Heart right ventricle (tissue), 16 donors: ENCODE data around the gene INTS15. TPM values are rescaled to one million over a fixed set of nuclear protein-coding genes. Genes with fewer than 3 reads are reported as not detected.
A peak's percentile ranks its signal among the peaks of the same experiment; 100 is the strongest.
"Not testable (repeated sequence)": the region's sequence is repeated elsewhere in the genome, so short reads cannot be mapped to it uniquely, and the experiment has no call there.

Experiments
- ATAC-seq, 8 donors: fragments of 200-7000 bp; cut with Tn5 transposase; one replicate each; pipeline ENCODE4 v1.9.1; 2020; ENCODE audit warnings: mild to moderate bottlenecking in 8 of 8, moderate library complexity in 8 of 8, moderate number of reproducible peaks in 1 of 8
- DNase-seq, 2 donors: peaks; one replicate each; pipeline ENCODE4 v3.0.0-alpha.2; 2020
- H3K27ac ChIP-seq, 10 donors: fragments of 200-600 bp; sonication (generic) in 2 of 10; one replicate each; pipeline versions ENCODE4 v1.5.0 to v1.8.0; 2020 to 2022; ENCODE audit warnings: mild to moderate bottlenecking in 3 of 10
- H3K27me3 ChIP-seq, 7 donors: fragments of 200-600 bp; one replicate each; pipeline ENCODE4 v1.8.0; 2021 to 2022; ENCODE audit warnings: mild to moderate bottlenecking in 2 of 7
- H3K36me3 ChIP-seq, 9 donors: fragments of 200-600 bp; sonication (generic) in 1 of 9; one replicate each; pipeline versions ENCODE4 v1.5.0 to v1.8.0; 2020 to 2022; ENCODE audit warnings: mild to moderate bottlenecking in 2 of 9
- H3K4me1 ChIP-seq, 9 donors: fragments of 200-600 bp; sonication (generic) in 1 of 9; one replicate each; pipeline versions ENCODE4 v1.5.0 to v1.8.0; 2020 to 2022; ENCODE audit warnings: mild to moderate bottlenecking in 4 of 9
- H3K4me3 ChIP-seq, 10 donors: fragments of 200-600 bp; sonication (generic) in 2 of 10; one replicate each; pipeline versions ENCODE4 v1.5.0 to v1.8.0; 2020 to 2022; ENCODE audit warnings: mild to moderate bottlenecking in 7 of 10, moderate library complexity in 2 of 10
- H3K9me3 ChIP-seq, 11 donors: fragments of 200-600 bp in 10 of 11; sonication (generic) in 2 of 11; one replicate each; pipeline versions ENCODE4 v1.5.0 to v1.8.0; 2013 to 2022; ENCODE audit warnings: mild to moderate bottlenecking in 2 of 11, control low read depth in 1 of 11, moderate library complexity in 1 of 11
- WGBS, 2 donors: extraction: QIAGEN DNeasy Blood & Tissue Kit; methylation state at CpG; one replicate each; pipeline ENCODE4 v1.1.7; 2013; ENCODE audit warnings: inconsistent platforms in 1 of 2; 5-methylcytosine and 5-hydroxymethylcytosine counted together
- intact Hi-C, 10 donors: fragments of 100-400 bp; cut with DNase I; formaldehyde crosslinking; loops; one replicate each; pipeline versions ENCODE4 v1.11.1 to v1.14.2; 2022
- polyA plus RNA-seq, 2 donors: library from polyadenylated mRNA; stranded (reverse); fragments of 200-250 nt; gene quantifications; one replicate each; pipeline ENCODE4 v1.2.3, GENCODE V29; 2013
- total RNA-seq, 10 donors: library from RNA; stranded (reverse); fragmentation: NEBNext Ultra II Directional in 3 of 10; extraction: Animal tissue kit (Norgen Biotek cat#: 25700) in 3 of 10; gene quantifications; one replicate each; pipeline versions ENCODE4 v1.2.1 to v1.2.4, GENCODE V29; 2021 to 2023
- TF ChIP-seq, protein P1 (sequence below), 9 donors: fragments of 200-600 bp; sonication (generic) in 2 of 9; IDR thresholded peaks; one replicate each; pipeline versions ENCODE4 v1.5.0 to v1.8.0; 2021 to 2022; ENCODE audit warnings: antibody characterized with exemption in 9 of 9, mild to moderate bottlenecking in 5 of 9, moderate library complexity in 1 of 9
- donor health status: Arrhythmogenic right ventricular cardiomyopathy.
- donor health status: ischemic (EF 13 %, LVEDD 7.1; RV severe dilation, severe dysfunction).
- donor health status: healthy with polysubstance abuse.
- donor health status: DM: no; HTN: yes; CAD: no.
- donor health status: DM: no; HTN: no; CAD: no.
- donor health status: ischemic (EF 25% LVEDD 6.9; RV normal size, moderate dysfunction).
- donor health status: ischemic (EF 25% LVEDD 5.7; RV mildly dilated, moderate dysfunction).
- donor health status: healthy.
- donor health status: DM: yes; HTN: yes; CAD: no.
- donor health status: Ischemic cardiomyopathy.
- donor health status: ischemic (EF 35%, LVEDD 5.7; RV mildly dilated, moderate dysfunction).
- donor health status: nonischemic (EF 11% LVEDD 7.7; RV severe dilation, severe dysfunction).
- donor health status: DM: yes; HTN: yes; CAD: no.
- donor health status: PGD.
- donor health status: ischemic (EF 29% LVEDD 5.4; RV normal size, mild dysfunction).
- donor health status: nonischemic (EF 23%, LVEDD 6.1; RV moderate dilation, normal function).

INTS15 gene
- total and polyA plus RNA-seq, 12 donors: 9.8 to 22.0 (median 13.4) TPM

- WGBS, 2 donors: 60 to 62% methylated on average over 7 of the region's 7 CpGs
- no peak overlapping the region for H3K4me3 ChIP-seq
- no peak overlapping the region for H3K27ac ChIP-seq
- ATAC-seq: no peak
- peaks cover 0 to 9% (median 0%) of the 10 kb centered on the region in 7 donors for H3K27me3 ChIP-seq
- intact Hi-C loops: loop anchor here in 1 of 10 donors (10.0 kb wide), 1 partner anchor 56 kb away; no protein-coding TSS in a partner anchor
- peaks cover 0 to 2% (median 0%) of the 10 kb centered on the region in 9 donors for H3K4me1 ChIP-seq
- no peak for DNase-seq
- H3K9me3 ChIP-seq: no peaks in the 10 kb centered on the region
- TF ChIP-seq, protein P1, sequence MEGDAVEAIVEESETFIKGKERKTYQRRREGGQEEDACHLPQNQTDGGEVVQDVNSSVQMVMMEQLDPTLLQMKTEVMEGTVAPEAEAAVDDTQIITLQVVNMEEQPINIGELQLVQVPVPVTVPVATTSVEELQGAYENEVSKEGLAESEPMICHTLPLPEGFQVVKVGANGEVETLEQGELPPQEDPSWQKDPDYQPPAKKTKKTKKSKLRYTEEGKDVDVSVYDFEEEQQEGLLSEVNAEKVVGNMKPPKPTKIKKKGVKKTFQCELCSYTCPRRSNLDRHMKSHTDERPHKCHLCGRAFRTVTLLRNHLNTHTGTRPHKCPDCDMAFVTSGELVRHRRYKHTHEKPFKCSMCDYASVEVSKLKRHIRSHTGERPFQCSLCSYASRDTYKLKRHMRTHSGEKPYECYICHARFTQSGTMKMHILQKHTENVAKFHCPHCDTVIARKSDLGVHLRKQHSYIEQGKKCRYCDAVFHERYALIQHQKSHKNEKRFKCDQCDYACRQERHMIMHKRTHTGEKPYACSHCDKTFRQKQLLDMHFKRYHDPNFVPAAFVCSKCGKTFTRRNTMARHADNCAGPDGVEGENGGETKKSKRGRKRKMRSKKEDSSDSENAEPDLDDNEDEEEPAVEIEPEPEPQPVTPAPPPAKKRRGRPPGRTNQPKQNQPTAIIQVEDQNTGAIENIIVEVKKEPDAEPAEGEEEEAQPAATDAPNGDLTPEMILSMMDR (IDR thresholded peaks at IDR 0.05): no peak
- no peaks in the 10 kb centered on the region for H3K36me3 ChIP-seq
These were observed 18.6 kb upstream of the INTS15 start for GRCh38 chr7:6571160-6571779.

DNA sequence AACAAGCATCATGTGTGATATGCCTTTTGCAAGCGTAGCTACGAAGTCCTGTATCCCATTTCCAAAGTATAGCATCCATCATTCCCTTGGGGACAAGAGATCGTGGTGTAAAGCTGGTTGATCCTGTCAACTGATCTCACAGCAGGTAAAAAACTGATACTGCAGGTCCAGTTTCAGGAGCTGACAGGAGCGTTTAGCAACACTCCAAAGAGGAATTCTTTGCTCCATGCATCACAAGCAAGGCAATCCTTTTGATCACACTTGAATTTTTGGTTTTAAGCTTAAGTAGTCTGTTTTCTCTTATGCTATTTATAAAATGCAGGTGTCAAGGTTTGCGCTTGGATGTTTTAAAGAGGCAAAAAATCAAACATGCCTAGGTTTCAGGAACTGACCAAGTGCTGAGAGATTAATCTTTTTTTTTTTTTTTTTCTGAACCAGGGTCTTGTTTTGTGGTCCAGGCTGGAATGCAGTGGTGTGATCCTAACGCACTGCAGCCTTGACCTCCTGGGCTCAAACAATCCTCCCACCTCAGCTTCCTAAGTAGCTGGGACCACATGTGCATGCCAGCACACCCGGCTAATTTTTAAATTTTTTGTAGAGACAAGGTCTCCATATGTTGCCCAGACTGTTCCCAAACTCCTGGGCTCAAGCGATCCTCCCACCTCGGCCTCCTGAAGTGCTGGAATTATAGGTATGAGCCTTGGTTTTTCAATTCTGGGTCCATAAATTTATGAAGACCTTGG, 14.4 kb upstream of the INTS15 start:
- no peaks in the 10 kb centered on the region for H3K9me3 ChIP-seq
- intact Hi-C loops: loop anchor here in 1 of 10 donors (10.0 kb wide), 1 partner anchor 61 kb away; no protein-coding TSS in a partner anchor
- H3K4me1 ChIP-seq: peaks cover 0 to 15% (median 7%) of the 10 kb centered on the region in 9 donors
- peaks cover 0 to 5% (median 0%) of the 10 kb centered on the region in 7 donors for H3K27me3 ChIP-seq
- H3K27ac ChIP-seq: no peak overlapping the region
- no peak for DNase-seq
- ATAC-seq: no peak
- H3K4me3 ChIP-seq: no peak overlapping the region
- WGBS, 2 donors: 76 to 83% methylated on average over 9 of the region's 9 CpGs
- H3K36me3 ChIP-seq: peaks cover 0 to 12% (median 0%) of the 10 kb centered on the region in 9 donors
- TF ChIP-seq, protein P1 (IDR thresholded peaks at IDR 0.05): no peak

- intact Hi-C loops: loop anchor here in 1 of 10 donors (10.0 kb wide), 1 partner anchor 61 kb away; no protein-coding TSS in a partner anchor
- Histone ChIP-seq H3K4me3 (peak overlapping the region in 9 of 10 donors; percentile 58 to 91 (median 76)), H3K27ac (peak overlapping the region in 8 of 10 donors; percentile 92 to 97 (median 96)), H3K27me3 (no peaks in the 10 kb centered on the region), H3K36me3 (peaks cover 0 to 19% (median 4%) of the 10 kb centered on the region in 9 donors), H3K9me3 (no peaks in the 10 kb centered on the region), H3K4me1 (peaks cover 0 to 15% (median 7%) of the 10 kb centered on the region in 9 donors)
- 74% methylated on average over 14 of the region's 14 CpGs for WGBS, 2 donors
- TF ChIP-seq, protein P1 (IDR thresholded peaks at IDR 0.05): no peak
- ATAC-seq (no peak), DNase-seq (no peak)
These were observed 13.6 kb upstream of the INTS15 start for GRCh38 chr7:6576024-6576866.

DNA sequence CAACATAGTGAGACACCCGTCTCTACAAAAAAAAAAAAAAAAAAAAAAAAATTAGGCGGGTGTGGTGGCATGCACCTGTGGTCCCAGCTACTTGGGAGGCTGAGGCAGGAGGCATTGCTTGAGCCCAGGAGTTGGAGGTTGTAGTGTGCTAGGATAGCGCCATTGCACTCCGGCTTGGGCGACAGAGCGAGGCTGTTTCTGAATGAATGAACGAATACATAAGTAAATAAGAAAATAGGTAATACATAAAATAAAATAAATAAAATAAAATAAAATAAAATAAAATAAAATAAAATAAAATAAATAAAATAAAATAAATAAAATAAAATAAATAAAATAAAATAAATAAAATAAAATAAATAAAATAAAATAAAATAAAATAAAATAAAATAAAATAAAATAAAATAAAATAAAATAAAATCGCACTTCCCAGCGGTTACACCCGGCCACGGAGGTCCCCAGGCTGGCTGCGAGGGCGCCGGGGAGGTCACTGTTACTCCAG, 12.9 kb upstream of the INTS15 start:
- intact Hi-C loops: loop anchor here in 1 of 10 donors (10.0 kb wide), 1 partner anchor 62 kb away; no protein-coding TSS in a partner anchor

More for the DNA sequence above, 12.9 kb upstream of the INTS15 start:
- 12 to 17% methylated on average over 14 of the region's 14 CpGs for WGBS, 2 donors
- not testable (repeated sequence) for H3K27me3 ChIP-seq, H3K9me3 ChIP-seq, ATAC-seq, DNase-seq
- Histone ChIP-seq H3K4me3 (peak overlapping the region; percentile 41 to 91 (median 76)), H3K4me1 (peaks cover 0 to 15% (median 7%) of the 10 kb centered on the region in 9 donors), H3K36me3 (peaks cover 0 to 26% (median 11%) of the 10 kb centered on the region in 9 donors), H3K27ac (peak overlapping the region; percentile 76 to 97 (median 96))
